ENCODE measurements around the gene OPRD1.
"Not testable (repeated sequence)": the region's sequence is repeated elsewhere in the genome, so short reads cannot be mapped to it uniquely, and the experiment has no call there.

The OPRD1 gene

DNA sequence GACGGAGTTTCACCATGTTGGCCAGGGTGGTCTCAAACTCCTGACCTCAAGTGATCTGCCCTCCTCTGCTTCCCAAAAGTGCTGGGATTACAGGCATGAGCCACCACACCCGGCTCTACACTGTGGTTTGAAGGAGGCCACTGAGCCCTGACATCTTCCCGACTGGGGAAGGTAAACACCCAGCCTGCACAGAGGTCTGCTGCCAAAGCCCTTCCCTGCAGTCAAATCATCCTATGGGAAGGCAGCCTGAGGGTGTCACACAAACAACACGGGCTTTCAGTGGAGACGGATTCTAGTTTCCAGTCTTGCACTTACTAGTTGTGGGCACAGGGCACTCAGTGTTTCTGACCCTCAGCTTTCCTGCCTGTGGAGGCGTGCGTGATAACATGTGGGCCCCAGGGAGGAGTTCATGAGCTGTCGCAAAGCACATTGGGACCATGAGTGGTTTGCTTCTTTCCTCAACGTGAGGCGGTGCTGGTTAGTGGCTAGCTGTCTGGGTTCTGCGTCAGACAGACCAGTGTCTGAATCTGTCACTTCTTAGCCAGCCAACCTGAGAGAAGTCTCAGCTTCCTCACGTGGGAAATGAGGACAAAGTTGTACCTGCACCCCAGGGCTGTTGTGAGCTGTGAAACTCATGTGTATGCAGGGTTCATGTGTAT lies 21.5 kb upstream of the OPRD1 start:
- no peak for TF ChIP-seq CTCF (IDR thresholded peaks at IDR 0.05)
- Histone ChIP-seq H3K27me3 (ENCODE audit: control insufficient read depth, insufficient read depth, low read length) (no peaks in the 10 kb centered on the region), H2AFZ (no peak overlapping the region), H3K4me2 (ENCODE audit: low read length) (no peak overlapping the region), H3K4me3 (ENCODE audit: low read depth, low read length) (no peak overlapping the region), H3K4me1 (no peaks in the 10 kb centered on the region), H3K9me3 (ENCODE audit: control insufficient read depth, low read length) (no peaks in the 10 kb centered on the region), H3K9ac (no peak overlapping the region), H3K36me3 (ENCODE audit: control insufficient read depth, insufficient read depth, low read length) (no peaks in the 10 kb centered on the region), H3K27ac (no peak overlapping the region), H3K79me2 (no peaks in the 10 kb centered on the region)

DNA sequence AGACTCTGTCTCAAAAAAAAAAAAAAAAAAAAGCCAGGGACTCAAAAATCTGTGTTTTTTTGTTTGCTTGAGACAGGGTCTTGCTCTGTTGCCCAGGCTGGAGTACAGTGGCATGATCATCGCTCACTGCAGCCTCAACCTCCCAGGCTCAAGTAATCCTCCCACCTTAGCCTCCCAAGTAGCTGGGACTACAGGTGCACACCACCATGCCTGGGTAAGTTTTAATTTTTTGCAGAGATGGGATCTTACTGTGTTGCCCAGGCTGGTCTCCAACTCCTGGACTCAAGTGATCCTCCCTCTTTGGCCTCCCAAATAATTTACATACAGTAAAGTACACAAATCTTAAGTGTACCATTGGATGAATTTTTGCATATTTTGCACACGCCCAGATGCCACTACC lies 20.0 kb upstream of the OPRD1 start:
- not testable (repeated sequence) for H3K27ac ChIP-seq; H3K36me3 ChIP-seq (ENCODE audit: control insufficient read depth, insufficient read depth, low read length); H3K4me3 ChIP-seq (ENCODE audit: low read depth, low read length); H3K4me1 ChIP-seq; H3K9me3 ChIP-seq (ENCODE audit: control insufficient read depth, low read length); H3K79me2 ChIP-seq; H3K27me3 ChIP-seq (ENCODE audit: control insufficient read depth, insufficient read depth, low read length); H3K9ac ChIP-seq; H2AFZ ChIP-seq; H3K4me2 ChIP-seq (ENCODE audit: low read length)

DNA sequence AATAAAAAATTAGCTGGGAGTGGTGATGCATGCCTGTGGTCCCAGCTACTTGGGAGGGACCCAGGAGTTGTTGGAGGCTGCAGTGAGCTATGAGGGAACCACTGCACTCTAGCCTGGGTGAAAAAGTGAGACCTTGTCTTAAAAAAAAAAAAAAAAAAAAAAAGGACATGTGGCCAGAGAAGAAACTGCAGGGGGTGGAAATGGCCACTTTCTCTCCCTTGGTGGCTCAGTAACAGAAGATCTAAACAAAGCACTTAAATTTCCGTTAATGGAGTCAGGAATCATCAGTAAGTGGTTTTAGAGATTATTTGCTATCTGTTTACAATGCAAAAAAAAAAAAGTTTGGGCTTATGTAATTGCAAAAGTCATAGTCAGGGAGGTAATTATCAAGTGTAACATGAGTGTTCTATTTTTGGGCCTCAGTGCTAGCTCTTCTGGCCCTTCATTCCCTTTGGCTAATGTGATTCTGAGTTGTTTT lies 19.3 kb upstream of the OPRD1 start:
- no peaks in the 10 kb centered on the region for H3K9me3 ChIP-seq (ENCODE audit: control insufficient read depth, low read length)
- H3K4me3 ChIP-seq (ENCODE audit: low read depth, low read length) = no peak overlapping the region
- no peak overlapping the region for H3K9ac ChIP-seq
- H3K4me2 ChIP-seq (ENCODE audit: low read length) = no peak overlapping the region
- no peak for TF ChIP-seq CTCF (IDR thresholded peaks at IDR 0.05)
- H3K27ac ChIP-seq = no peak overlapping the region
- no peaks in the 10 kb centered on the region for H3K4me1 ChIP-seq
- no peaks in the 10 kb centered on the region for H3K27me3 ChIP-seq (ENCODE audit: control insufficient read depth, insufficient read depth, low read length)
- H2AFZ ChIP-seq = no peak overlapping the region
- no peaks in the 10 kb centered on the region for H3K79me2 ChIP-seq
- no peaks in the 10 kb centered on the region for H3K36me3 ChIP-seq (ENCODE audit: control insufficient read depth, insufficient read depth, low read length)

- H3K4me3 ChIP-seq (ENCODE audit: low read depth, low read length); H3K9ac ChIP-seq; H3K79me2 ChIP-seq; H3K9me3 ChIP-seq (ENCODE audit: control insufficient read depth, low read length); H3K4me2 ChIP-seq (ENCODE audit: low read length); H3K27me3 ChIP-seq (ENCODE audit: control insufficient read depth, insufficient read depth, low read length); H3K36me3 ChIP-seq (ENCODE audit: control insufficient read depth, insufficient read depth, low read length); H2AFZ ChIP-seq; H3K27ac ChIP-seq; H3K4me1 ChIP-seq: not testable (repeated sequence)
Measured at GRCh38 chr1:28794582-28794981, 17.4 kb upstream of the OPRD1 start.

DNA sequence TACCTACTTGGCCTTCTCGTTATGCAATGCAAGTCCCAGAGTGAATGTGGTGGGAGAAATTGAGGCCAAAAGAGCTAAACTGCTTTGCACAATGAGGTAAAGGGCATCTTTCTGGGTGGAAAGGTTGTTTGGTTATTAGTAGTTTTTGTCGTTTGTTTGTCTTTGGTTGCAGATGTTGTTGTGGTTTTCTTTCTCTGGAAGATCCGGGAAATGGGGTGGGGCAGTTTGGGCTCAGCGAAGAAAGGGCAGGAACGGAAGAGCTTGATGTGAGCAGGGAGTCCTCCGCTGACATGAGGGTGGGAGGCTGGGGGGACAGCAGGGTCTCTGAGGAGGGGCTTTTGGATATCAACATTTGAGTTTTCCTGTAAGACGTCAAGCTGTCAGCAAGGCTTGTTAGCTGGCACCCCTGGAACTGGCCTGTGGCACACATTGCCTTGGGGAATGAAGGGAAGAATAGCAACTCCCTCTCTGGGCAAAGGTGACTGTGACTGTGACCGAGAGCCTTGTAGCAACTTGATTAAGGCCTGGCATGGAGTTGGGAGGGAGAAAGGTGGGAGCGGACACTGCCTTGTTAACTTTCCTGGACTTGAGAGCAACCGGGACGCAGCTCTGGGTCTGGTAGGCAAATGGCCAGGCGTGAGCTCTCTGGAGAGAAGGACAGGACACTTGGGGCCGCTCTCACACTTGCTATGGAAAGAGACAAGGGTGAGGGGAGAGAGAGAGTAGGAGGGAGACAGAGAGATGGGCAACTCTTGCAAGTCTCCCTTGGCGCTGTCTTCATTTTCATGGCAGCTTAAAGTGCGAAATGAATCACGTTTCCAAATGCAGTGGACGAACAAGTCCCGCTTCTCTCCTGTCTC lies 15.4 kb upstream of the OPRD1 start:
- Histone ChIP-seq H3K27me3 (ENCODE audit: control insufficient read depth, insufficient read depth, low read length) (no peaks in the 10 kb centered on the region), H3K4me3 (ENCODE audit: low read depth, low read length) (no peak overlapping the region), H3K36me3 (ENCODE audit: control insufficient read depth, insufficient read depth, low read length) (no peaks in the 10 kb centered on the region), H3K9me3 (ENCODE audit: control insufficient read depth, low read length) (no peaks in the 10 kb centered on the region), H3K4me2 (ENCODE audit: low read length) (no peak overlapping the region), H2AFZ (no peak overlapping the region), H3K4me1 (no peaks in the 10 kb centered on the region), H3K79me2 (no peaks in the 10 kb centered on the region), H3K27ac (no peak overlapping the region), H3K9ac (no peak overlapping the region)
- TF ChIP-seq CTCF (IDR thresholded peaks at IDR 0.05) = no peak

Data from parathyroid adenoma (tissue), 2 donors.